Left renal cortex interstitium (tissue), 4 donors: Measurements from ENCODE around the gene PFKFB2. TPM values are rescaled to one million over a fixed set of nuclear protein-coding genes. Genes with fewer than 3 reads are reported as not detected.

Source experiments
- DNase-seq, 4 donors: peaks; one replicate each; pipeline ENCODE4 v3.0.0-alpha.2; 2013; ENCODE audit warnings: low read depth in 4 of 4, low spot score in 2 of 4, missing footprints in 1 of 4
- polyA plus RNA-seq, 4 donors: library from polyadenylated mRNA; unstranded; fragments of 120-200 nt; gene quantifications; one replicate each; pipeline ENCODE4 v1.2.1, GENCODE V29; 2013; ENCODE audit not compliant: insufficient read length in 4 of 4

Gene PFKFB2
- polyA plus RNA-seq, 4 donors: 11.9 to 24.7 (median 17.0) TPM

DNA sequence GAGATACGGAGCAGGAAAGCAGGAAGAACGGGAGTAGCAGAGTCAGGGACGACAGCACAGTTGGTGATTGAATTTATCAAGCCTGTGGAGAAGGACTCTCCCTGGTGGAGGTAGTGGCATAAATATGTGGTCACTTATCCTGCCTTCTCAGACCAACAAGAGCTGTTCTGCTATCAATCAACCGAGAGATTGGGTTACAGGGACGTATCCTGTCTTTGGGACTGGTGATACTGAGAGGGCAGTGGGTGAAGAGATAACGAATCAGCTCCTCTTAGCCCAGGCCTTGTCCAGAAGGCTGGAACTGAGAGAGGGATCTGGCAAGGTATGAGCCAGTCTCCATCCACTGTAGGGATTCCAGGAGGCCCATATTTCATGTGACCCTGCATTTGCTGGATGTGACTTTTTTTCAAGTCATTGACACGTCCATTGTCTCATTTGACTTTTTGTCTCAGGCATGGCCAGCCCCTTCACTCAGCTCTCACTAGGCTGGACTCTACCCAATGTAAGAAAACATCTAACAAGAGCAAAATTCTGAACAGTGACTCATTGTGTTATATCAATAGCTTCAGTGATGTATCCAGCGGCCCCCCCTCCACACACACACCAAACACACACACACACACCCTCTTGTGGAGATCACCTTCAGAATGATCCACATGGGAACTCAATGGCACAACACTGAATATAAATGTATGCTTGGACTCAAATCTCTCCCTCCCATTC is 31.8 kb upstream of the PFKFB2 start:
- no peak for DNase-seq

DNA sequence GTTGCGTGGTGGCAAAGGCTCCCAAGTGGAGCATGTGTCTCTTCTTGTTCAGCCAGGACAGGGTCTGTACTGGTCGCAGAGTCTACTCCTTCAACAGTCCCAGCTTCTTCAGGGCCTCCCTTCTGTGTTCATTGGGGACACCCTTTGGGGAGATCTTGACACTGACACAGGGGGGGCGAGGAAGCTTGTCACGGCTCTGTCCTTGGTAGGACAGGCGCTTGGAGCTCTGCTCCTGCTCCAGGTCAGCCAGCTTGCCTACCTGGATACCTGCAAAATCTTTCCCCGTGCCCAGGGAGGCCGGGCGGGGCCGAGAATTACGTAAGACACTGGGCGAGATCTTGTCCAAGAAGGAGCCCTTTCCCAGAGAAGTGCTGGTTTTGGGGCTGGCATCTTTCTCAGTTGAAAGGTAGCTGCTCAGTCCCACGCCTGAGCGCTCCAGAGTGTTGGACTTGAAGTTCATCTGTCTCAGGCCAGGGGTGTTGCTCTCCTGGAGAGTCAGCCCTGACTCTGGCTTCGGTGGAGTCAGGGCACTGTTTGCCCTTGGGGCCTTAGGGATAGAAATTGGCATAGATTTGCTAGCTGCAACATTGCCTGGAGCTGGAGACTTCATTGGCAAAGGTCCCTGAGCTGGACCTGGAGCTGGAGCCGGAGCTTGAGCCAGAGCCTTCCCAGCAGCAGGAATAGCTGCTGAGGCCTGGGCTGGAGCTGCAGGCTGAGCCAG is 31.0 kb upstream of the PFKFB2 start:
- no peak for DNase-seq

DNA sequence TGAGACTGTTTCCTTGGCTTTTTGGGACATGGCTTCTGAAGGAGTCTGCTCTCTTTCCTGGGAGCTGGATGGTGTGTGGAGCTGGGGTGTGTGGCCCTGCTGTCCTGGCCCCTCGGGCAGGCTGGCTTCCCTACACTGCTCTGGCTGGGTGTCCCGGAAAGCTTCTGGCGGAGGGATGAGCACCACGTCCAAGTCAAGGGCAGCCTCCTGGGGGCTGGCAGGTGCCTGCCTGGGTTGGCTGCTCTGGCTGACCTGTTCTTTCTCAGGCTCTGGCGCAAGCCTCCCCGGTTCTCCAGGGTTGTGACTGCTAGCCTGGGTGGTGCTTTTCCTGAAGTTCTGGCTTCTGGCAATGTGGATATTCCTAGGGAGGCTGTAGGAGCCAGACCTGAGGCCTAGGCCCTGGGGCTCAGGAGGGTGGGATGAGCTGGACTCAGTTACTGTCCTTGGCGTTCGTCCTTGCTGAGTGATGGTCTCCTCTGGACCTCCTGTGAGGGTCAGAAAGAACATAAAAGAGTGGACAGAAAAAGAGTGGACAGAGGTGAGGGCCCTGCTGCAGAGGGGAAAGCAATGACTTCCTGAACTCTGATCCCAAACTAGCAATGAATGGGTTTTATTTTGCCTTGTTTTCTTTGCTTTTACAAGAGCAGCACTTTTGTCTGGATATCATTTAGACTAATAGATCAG is 29.9 kb upstream of the PFKFB2 start:
- no peak for DNase-seq

DNA sequence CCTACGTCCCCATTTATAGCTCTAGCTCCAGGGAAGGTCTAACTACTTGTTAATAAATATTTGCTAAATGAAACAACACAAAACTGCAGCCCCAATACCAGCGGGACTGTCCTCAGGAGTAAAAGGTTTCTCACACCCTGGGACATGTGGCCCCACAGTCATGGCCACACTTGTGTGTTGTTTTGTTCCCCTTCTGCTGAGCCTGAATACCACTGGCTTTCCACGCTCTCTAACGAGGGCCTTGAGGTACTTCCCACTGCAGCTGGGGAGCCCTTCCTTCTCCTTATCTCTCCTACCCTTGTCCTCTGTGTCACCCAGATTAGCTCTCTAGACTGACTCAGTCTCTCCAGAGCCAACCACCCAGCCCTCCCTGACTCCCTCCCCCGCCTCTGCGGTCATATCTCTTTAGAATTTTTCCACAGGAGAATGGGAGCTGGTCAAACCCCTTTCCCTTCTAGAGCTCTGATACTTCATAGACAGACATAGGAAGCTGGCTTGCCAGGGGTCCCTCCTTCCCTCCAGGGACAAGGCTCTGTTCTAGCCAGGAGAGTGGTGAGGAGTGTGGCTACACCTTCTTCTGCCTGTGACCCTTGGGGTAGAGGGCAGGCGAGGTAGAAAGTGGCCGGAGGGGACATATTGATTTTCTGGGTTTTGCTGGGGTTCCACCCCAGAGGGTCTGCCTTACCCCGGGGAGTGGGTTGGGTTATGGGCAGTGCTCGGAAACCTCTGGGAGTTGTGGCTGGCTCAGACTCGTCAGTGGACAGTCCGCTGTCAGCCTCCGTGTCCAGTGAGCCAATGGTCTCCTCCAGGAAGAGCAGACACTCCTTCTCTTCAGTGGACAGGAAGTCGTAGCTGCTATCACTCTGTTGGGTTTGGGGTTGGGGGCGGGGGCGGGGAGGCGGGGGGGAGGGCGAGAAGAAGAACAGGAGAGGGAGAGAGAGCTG is 28.6 kb upstream of the PFKFB2 start:
- DNase-seq: no peak

DNA sequence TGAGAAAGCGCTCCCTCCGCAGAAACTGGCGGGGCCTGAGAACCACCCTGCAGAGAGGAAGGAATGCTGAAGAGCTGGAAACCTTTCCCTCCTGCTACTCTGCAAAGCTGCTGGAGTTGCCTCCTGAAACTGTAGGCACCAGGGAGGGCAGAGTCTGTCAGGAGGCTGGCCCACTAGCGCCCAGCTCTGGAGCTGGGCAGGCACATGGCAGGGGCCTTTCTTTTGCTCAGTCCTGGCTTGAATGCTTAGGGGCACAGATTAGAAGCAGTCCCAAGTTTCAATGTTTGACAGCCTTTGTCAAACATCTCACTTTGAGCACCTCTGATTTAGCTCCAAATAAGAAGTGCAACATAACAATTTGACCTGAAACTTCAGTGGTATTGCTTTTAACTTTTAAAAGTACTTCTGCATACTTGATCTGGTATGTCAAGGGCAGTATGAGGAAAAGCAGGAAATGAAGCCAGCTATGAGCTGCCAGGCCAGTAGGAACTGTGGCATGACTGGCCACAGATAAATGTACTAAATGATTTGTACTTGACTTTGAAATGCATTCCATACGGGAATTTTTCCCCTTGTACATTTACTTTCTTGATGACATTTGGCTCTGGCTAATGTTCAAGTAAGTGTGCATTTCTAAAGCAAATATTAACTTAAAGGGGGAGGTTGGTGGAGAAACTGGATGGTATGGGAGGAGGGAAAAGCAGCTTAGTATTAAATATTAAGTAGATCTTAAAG is 27.8 kb upstream of the PFKFB2 start:
- DNase-seq: no peak

DNA sequence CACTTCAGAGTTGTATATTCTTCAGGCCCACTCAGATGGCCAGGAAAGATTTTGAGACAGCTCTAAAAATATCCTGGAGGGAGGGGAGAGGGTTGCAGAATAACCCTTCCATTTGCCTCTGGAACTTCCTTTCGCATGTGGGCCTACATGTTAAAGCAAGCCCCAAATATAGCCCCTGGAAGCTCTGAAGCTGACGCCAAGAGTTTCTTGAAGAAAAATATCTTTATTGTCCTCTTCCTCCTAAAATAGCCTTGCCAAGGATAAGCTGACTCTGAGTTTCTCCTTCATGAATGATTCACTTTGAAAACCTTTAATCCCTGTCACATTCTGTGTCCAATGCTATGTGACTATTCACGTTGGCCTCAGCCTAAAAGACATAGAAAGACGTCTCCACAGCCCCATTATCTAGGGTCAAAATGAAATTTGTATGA is 27.0 kb upstream of the PFKFB2 start:
- no peak for DNase-seq

DNA sequence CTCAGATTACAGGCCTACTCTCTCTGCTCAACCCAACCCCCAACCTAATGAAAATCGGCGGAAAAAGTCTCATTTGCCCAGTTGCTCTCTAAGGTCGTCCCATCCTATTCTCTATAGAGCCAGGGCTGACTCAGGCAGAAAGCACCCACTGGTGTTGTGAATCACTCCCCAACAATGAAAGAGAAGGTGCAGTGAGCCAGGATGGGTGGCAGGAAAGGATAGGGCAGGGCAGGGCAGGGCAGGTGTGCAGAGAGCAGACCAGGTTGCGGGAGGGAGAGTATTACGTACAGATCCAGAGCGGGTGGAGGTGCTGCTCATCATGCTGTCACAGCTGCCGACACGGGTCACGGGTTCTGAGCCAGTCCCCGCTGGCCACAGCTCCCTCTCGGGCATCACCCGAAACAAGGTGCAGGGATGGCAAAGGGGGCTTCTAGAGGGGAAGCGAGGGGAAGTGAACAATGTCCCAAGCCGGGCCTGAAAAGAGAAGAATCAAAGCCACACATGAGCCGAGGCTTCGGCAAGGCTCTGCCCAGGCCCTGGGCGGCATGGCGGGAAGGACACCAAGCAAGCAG is 25.8 kb upstream of the PFKFB2 start:
- no peak for DNase-seq

DNA sequence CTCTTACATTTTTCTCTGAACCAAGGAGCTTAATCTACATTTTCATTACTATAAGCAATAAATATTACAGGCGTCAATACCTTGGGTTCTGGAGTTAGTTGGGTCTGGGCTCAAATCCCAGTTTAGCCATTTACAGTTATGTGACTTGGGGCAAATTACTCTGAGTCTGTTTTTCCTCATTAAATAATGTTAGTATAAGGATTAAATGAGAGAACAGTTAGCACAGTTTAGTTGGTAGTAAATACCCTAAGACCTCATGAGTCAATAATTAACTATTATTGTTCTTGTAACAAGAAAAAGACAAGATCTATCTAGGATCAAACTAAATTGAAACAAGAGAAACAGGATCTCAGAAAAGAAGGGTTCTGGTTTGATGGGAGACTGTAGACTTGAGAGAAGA is 25.2 kb upstream of the PFKFB2 start:
- no peak for DNase-seq

DNA sequence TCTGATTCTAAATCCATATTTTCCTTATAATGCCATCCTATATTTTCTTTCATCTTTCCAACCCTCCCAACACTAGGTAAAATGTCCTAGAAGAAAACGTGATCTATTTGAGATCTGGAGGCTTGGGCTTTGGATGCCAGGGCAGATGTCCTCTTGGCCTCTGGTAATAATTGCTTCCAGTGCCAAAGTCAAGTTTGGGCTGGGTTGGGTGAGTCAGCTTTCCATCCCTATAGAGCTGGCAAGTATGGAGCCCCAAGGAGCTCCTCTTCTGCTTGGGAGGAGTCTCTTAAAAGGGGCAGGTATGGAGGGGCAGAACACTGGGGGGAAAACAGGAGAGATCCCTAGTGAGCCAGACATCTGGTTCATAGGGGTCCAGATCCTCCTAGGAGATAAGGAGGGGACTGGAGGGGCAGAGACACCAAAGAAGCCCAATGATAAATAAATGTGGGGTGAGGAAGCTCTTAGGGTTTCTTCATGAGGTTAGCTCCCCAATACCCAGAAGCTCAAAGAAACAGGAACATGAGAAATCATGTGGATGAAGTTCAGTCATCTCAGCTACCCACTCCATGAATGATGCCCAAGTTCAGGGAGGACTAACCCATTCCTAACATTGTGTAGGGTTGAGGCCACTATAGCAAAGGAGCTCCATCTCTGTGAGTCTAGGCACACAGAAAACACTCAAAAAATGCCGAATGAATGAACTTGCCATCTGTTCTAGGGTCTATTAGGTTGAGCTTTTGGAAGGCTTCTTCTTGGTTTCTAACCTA is 24.0 kb upstream of the PFKFB2 start:
- no peak for DNase-seq

DNA sequence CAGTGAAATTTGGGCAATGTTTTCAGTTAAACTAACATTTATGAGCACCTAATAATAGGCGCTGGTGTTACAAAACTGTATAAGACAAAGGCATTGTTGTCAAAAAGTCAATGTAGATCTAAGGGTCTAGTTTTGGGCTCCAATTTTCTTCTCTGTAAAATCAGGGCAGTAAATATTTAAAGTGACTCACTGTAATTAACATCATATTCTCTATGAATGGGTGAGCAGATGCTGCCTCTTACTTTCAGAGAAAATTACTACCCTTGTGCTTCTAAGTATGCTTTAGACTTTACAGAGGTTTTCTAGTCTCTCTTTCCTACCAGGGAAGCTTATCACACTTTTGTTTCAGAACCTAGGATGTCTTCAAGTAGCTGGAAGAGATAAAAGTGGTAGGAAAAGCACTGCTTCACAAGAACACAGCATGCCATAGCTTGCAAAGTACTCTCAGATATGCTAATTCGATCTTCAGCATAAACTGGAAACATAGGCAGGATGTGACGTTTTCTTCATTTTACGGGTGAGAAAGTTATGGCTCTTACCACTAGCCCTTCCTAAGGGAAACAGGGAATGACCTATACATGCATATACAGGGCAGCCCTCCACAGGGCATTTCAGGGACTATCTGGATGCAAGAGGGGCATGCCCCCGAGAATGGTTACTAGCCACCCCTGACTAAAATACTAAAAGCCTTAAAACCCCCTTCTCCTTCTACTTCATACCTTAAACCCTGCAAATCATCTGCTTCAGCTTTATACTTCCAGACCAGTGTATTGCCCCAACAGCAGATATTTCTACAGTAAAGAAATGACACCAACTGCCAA is 23.2 kb upstream of the PFKFB2 start:
- DNase-seq: no peak

DNA sequence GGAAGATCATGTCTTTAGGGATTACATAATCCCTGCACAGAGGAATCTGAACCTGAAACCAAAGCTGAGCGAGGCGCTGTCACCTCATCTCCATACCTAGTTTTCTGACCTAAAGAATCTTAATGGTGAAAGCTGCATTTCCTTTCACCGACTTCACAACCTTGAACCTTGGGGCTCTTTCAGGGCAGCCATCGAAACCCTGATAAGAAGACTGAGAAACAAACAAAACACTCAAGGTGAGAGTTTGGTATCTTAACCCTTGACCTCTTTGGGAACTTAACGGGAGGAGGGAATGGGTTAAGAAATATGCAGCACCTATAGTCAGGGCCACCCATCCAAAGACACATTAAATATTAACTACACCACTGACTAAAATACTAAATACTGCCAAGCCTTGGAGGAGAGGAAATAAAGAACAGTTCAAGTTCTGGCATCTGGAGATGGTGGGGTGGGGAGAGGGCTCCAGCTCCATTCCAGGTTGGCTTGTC is 22.5 kb upstream of the PFKFB2 start:
- no peak for DNase-seq

DNA sequence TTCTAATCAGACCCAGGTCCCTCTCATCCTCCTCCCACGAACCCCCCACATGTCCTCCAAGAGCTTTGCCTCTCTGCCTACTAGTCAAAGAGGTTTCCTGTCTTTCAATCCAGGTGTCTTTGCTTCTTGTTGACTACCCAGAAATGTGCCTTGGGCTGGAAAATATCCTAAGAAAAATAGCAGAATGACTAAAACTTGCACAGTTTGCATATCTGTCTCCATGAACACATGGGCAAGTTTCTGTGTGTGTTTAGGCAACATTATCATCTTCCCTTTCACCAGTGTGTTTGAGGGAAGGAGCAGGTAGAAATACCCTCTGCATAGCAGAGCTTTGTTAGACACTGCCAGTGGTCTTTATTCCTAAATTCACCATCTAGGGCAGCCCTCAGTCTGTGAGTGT is 22.1 kb upstream of the PFKFB2 start:
- DNase-seq: no peak

DNA sequence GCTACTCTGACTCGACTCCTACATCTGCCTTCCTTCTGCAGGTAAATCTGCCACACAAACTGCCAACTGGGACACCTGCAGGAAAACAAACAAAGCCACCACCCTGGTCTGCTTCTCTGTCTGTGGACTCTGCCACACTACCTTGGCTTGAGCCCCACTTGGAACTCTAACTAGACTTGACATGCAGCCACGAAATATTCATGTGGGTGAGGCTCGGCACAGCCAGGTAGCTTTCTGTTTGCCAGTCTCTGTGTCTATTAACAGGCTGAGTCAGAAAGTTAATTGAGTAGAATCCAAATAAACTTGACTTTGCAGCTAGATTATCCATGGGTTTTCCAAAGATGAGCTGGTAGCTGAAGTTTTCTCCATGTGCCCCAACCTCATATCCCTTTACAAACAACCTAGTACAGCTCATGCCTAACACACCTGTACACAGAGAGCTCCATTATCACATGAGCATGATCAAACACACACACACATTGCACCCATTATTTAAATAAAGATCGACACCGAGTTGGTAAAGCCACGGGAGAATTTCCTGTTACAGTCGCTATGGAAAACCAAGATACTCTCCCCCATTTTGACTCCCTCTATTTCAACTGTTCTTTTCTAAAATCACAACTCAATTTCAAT is 21.3 kb upstream of the PFKFB2 start:
- DNase-seq: no peak

DNA sequence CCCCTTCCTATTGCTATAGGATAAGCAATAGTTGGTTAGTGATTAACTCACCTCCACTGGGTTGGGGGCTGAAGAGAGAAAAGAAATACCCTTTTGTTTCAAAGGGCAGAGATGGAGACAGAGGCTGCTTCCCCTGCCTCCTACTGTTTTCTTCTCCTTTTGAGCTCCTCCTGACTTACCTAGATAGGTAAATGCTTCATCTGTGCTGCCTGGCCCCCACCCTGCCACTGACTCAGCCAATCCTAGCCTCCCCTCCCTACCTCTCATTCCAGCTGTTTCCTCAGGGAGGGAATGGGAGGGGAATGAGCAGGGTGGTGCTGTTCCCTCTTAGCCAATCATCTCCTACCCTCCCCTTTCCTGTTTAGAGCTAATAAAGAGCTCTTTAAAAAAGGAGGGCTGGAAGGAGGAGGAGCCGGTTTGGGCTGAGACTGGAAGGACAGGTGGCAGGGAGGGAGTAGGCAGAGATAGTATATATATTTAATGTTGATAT is 20.5 kb upstream of the PFKFB2 start, which contains the start of gene C1orf116:
C1orf116 (minus strand) TSS at position 229 of the 490 bp plus-strand sequence. CDS start 5,158 bp downstream, outside the sequence.
- peak in 1 of 4 donors; percentile 63 for DNase-seq

DNA sequence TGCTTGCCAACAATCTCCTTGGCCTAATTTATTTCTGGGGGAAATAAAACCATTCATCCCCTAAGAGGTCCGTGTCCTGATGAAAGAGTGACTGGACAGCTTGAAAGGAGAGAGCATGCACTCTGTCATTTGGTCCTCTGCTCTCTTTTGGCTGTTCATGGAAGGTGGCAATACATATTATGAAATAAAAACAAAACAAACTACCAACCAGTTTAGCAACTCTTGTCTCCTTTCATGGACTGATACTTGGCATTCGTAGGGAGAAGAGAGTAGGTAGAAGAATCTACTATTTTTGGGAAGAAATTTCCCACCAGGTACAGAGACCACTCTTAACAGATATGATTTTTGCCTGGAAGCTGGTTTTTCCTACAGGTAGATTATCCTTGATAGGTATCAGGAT is 19.8 kb upstream of the PFKFB2 start:
- DNase-seq: no peak

DNA sequence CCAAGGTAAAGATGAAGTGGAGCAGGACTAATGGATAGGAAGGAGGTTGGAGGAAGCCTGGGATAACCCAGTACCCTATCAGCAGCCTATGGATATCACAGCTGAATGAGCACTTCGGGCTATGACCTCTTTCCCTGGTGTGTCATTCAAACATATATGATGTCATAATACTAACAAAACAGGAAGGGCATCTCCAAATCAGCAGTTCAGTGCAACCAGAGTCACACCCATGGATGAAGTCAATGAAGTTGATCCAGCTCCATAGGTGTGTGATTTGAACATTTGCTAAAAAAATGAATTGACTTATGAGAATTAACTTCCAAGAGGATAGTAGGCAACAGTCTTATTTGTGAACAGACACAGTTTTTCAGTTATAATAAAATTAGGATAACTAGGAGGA is 18.9 kb upstream of the PFKFB2 start:
- DNase-seq: no peak

DNA sequence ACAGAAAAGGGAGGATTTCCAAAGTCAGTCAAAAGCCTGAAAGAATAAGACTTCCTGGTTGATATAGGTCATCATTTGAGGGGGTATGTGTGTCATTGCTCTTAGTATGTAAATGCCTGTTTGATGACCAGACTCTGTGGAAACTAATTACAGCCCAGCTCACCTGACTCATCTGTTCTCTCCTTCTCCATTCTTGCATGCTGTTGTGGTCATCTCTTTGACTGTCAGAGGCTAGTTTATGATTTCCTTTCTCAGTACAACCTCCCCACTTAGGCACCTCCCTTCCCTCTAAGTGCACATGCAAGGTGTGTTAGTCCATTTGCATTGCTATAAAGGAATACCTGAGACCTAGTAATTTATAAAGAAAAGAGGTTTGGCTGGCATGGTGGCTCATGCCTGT is 18.1 kb upstream of the PFKFB2 start:
- no peak for DNase-seq
